ENCODE data around the gene LOX.
"Not testable (repeated sequence)": the region's sequence is repeated elsewhere in the genome, so short reads cannot be mapped to it uniquely, and the experiment has no call there.

LOX gene

GRCh38 chr5:122099060-122099790 lies 21.2 kb upstream of the LOX start:
- DNase-seq (ENCODE audit: low spot score), result no peak

GRCh38 chr5:122097391-122097790 lies 19.3 kb upstream of the LOX start:
- DNase-seq (ENCODE audit: low spot score), result no peak

- no peak for DNase-seq (ENCODE audit: low spot score)
Measured at GRCh38 chr5:122095158-122095557, 17.1 kb upstream of the LOX start.

GRCh38 chr5:122094251-122094650 lies 16.2 kb upstream of the LOX start:
- DNase-seq (ENCODE audit: low spot score), result not testable (repeated sequence)

- no peak for DNase-seq (ENCODE audit: low spot score)
Measured at GRCh38 chr5:122093415-122094180, 15.5 kb upstream of the LOX start.

GRCh38 chr5:122091936-122092600 lies 14.0 kb upstream of the LOX start:
- no peak for DNase-seq (ENCODE audit: low spot score)

GRCh38 chr5:122089096-122090013 lies 11.3 kb upstream of the LOX start:
- no peak for DNase-seq (ENCODE audit: low spot score)

GRCh38 chr5:122085041-122085440 lies 7.0 kb upstream of the LOX start:
- no peak for DNase-seq (ENCODE audit: low spot score)

- no peak for DNase-seq (ENCODE audit: low spot score)
Measured at GRCh38 chr5:122083535-122083934, 5.5 kb upstream of the LOX start.

- DNase-seq (ENCODE audit: low spot score), result no peak
Measured at GRCh38 chr5:122081541-122081940, 3.5 kb upstream of the LOX start.

GRCh38 chr5:122077366-122078115 lies 518 bp downstream of the LOX start:
- no peak for DNase-seq (ENCODE audit: low spot score)

GRCh38 chr5:122076669-122077365 lies 1.2 kb downstream of the LOX start:
- no peak for DNase-seq (ENCODE audit: low spot score)

GRCh38 chr5:122076050-122076461 lies 2.0 kb downstream of the LOX start:
- DNase-seq (ENCODE audit: low spot score), result no peak

GRCh38 chr5:122073864-122074263 lies 4.2 kb downstream of the LOX start:
- no peak for DNase-seq (ENCODE audit: low spot score)

GRCh38 chr5:122073018-122073417 lies 5.0 kb downstream of the LOX start:
- DNase-seq (ENCODE audit: low spot score), result no peak

- DNase-seq (ENCODE audit: low spot score), result no peak
Measured at GRCh38 chr5:122067390-122067789, 10.7 kb downstream of the LOX start.

- DNase-seq (ENCODE audit: low spot score), result no peak
Measured at GRCh38 chr5:122064992-122065391, 13.1 kb downstream of the LOX start.

GRCh38 chr5:122063836-122064235 lies 14.2 kb downstream of the LOX start:
- DNase-seq (ENCODE audit: low spot score), result no peak

- no peak for DNase-seq (ENCODE audit: low spot score)
Measured at GRCh38 chr5:122062205-122062604, 15.9 kb downstream of the LOX start.

GRCh38 chr5:122056913-122057312 lies 21.1 kb downstream of the LOX start:
- no peak for DNase-seq (ENCODE audit: low spot score)

GRCh38 chr5:122054266-122054665 lies 23.8 kb downstream of the LOX start:
- no peak for DNase-seq (ENCODE audit: low spot score)

Data from CD4-positive, alpha-beta T cell treated with Interleukin-15 for 4 hours (primary cell).